ENCODE data around the gene CAMK2N2.
"Not testable (repeated sequence)": the region's sequence is repeated elsewhere in the genome, so short reads cannot be mapped to it uniquely, and the experiment has no call there.

CAMK2N2 gene

GRCh38 chr3:184272269-184272668, 10.9 kb upstream of the CAMK2N2 start:
- TF ChIP-seq ZFX (IDR thresholded peaks at IDR 0.05) (no peak), CTCF (conservative IDR thresholded peaks at IDR 0.05) (no peak)
- H3K27ac ChIP-seq, result no peak overlapping the region

DNA sequence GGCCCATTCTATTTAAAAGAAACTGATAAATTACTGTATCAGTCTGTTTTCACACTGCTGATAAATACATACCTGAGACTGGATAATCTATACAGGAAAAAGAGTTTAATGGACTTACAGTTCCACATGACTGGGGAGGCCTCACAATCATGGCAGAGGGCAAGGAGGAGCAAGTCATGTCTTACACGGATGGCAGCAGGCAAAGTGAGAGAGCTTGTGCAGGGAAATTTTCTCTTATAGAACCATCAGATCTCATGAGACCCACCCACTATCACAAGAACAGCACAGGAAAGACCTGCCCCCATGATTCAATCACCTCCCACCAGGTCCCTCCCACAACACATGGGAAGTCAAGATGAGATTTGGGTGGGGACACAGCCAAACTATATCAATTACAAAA, 5.9 kb upstream of the CAMK2N2 start:
- not testable (repeated sequence) for H3K27ac ChIP-seq

- TF ChIP-seq ZFX (IDR thresholded peaks at IDR 0.05) (no peak), CTCF (conservative IDR thresholded peaks at IDR 0.05) (no peak)
These were observed 1.4 kb upstream of the CAMK2N2 start for GRCh38 chr3:184262764-184263179.

DNA sequence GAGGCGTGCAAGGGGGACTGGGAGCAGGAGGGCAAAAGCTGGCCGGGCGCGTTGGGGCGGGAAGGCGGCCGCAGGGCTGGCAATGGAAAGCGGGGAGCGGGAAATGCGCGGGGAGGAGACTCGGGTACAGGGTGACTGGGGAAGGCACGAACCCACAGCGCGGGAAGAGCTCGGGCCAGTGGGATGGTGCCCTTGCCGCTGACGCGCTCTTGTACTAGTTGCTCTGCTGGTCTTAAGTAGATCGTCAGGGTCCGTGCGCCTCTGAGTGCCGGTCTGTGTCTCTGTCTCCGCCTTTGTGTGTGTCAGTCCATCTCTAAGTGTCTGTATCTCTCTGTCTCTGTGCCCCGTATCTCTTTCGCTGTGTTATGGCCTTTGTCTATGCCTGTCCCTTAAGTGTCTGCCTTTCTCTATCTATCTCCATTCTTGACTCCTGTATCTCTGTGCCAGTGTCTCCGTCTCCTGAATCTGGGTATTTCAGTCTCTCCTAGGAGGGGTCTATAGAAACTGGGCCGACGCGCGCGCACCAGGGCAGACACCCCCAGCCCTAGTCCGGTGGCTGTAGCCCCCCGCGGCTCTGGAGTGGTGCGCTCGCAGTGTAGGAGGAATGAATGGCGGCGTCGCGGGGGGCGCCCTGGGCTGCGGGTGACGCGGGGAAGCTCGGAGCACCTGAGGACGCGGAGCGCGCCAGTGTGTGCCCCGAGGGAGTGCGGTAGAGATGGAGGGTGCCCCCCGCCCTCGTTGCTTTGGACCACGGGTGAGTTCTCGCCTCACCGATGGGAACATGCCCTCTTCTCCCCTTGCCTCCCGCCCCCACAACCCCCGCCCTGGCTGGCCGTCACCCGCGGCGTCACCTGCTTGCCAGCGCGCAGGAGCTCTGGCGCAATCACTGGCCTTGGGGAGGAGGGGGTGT, 756 bp upstream of the CAMK2N2 start:
- peak overlapping the region; percentile 55 for H3K27ac ChIP-seq
- TF ChIP-seq CTCF (conservative IDR thresholded peaks at IDR 0.05), result no peak
- no peak for TF ChIP-seq ZFX (IDR thresholded peaks at IDR 0.05)

More at GRCh38 chr3:184262764-184263179, 1.4 kb upstream of the CAMK2N2 start:
- H3K27ac ChIP-seq, result no peak overlapping the region

GRCh38 chr3:184260724-184261269, 556 bp downstream of the CAMK2N2 start:
- TF ChIP-seq ZFX (IDR thresholded peaks at IDR 0.05), result no peak
- no peak for TF ChIP-seq CTCF (conservative IDR thresholded peaks at IDR 0.05)
- peak overlapping the region; percentile 55 for H3K27ac ChIP-seq

GRCh38 chr3:184259878-184260723, 1.3 kb downstream of the CAMK2N2 start:
- no peak for TF ChIP-seq ZFX (IDR thresholded peaks at IDR 0.05)
- no peak for TF ChIP-seq CTCF (conservative IDR thresholded peaks at IDR 0.05)
- H3K27ac ChIP-seq, result no peak overlapping the region

- TF ChIP-seq CTCF (conservative IDR thresholded peaks at IDR 0.05) (no peak), ZFX (IDR thresholded peaks at IDR 0.05) (no peak)
- no peak overlapping the region for H3K27ac ChIP-seq
These were observed 1.9 kb downstream of the CAMK2N2 start for GRCh38 chr3:184259396-184259877.

Data from C4-2B (cell line).